ENCODE data around the gene SAXO2. TPM values are rescaled to one million over a fixed set of nuclear protein-coding genes. Genes with fewer than 3 reads are reported as not detected.
"Not testable (repeated sequence)": the region's sequence is repeated elsewhere in the genome, so short reads cannot be mapped to it uniquely, and the experiment has no call there.

The SAXO2 gene
- total and polyA plus RNA-seq, 2 donors = 0.80 to 6.0 TPM

DNA sequence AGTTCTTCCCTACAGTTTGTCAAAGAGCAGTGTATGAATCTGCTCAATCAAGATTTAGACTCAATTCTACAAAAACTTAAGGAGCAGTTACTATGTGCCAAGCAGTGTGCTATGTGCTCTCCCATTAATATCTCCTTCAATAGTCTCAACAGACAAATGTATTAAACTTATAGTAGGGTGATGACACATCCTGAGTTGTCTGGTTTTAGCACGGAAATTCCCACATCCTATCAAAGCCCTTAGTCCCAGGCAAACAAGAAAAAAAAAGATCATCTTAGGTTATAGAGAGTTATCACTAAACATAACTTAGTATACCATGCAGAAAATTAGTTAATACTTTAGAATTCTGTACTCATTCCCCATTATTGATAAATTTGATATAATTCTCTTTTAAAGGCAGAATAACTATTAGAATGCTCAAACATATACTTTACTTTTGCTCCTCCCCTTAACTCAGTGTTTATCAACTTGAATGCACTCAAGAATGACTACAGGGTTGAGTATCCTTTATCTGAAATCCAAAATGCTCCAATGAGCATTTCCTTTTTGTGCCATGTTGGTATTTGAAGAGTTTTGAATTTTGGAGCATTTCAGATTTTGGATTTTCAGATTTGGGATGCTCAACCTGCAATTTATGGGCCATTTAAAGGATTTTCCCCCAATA is 20.6 kb upstream of the SAXO2 start:
- peaks cover 16 to 17% of the 10 kb centered on the region in 2 donors for H3K36me3 ChIP-seq (ENCODE audit: control insufficient read depth in 2 of 2, insufficient read depth in 2 of 2, low read length in 1 of 2)
- WGBS = 98% methylated on average over 1 of the region's 1 CpG

DNA sequence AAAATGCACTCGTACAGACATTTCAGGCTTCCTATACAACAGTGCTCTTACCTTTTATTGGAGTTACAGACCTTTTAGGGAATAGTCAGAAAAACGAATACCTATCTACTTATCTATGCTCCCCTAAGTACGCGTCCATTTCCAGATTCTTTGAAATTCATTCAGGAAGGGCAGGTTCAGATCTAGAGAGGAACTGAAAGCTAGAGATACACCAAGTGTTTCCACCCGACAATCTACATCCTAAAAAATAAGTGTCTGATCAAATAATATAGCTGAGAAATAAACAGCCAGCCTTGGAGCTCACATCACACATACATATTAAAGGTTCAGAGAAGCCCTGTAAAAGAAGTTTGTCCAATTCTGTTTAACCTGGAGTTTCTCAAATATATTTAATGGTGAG is 19.0 kb upstream of the SAXO2 start:
- H3K9me3 ChIP-seq (ENCODE audit: control insufficient read depth in 2 of 2, insufficient read depth in 1 of 2, low read length in 1 of 2); DNase-seq (ENCODE audit: low read depth in 6 of 9, low spot score in 9 of 9); H3K27ac ChIP-seq (ENCODE audit: low read depth in 1 of 2, low read length in 1 of 2); H3K27me3 ChIP-seq (ENCODE audit: control insufficient read depth in 2 of 2, insufficient read depth in 1 of 2, low read length in 1 of 2); H3K4me1 ChIP-seq (ENCODE audit: control insufficient read depth in 2 of 2, insufficient read depth in 2 of 2, low read length in 2 of 2); H3K4me3 ChIP-seq (ENCODE audit: low read length in 2 of 2): not testable (repeated sequence)
- H3K36me3 ChIP-seq (ENCODE audit: control insufficient read depth in 2 of 2, insufficient read depth in 2 of 2, low read length in 1 of 2) = peaks cover 10 to 17% of the 10 kb centered on the region in 2 donors
- WGBS = 95% methylated on average over 3 of the region's 5 CpGs

More for the DNA sequence above, 20.6 kb upstream of the SAXO2 start:
- H3K27ac ChIP-seq (ENCODE audit: low read depth in 1 of 2, low read length in 1 of 2); H3K9me3 ChIP-seq (ENCODE audit: control insufficient read depth in 2 of 2, insufficient read depth in 1 of 2, low read length in 1 of 2); H3K27me3 ChIP-seq (ENCODE audit: control insufficient read depth in 2 of 2, insufficient read depth in 1 of 2, low read length in 1 of 2); DNase-seq (ENCODE audit: low read depth in 6 of 9, low spot score in 9 of 9); H3K4me3 ChIP-seq (ENCODE audit: low read length in 2 of 2); H3K4me1 ChIP-seq (ENCODE audit: control insufficient read depth in 2 of 2, insufficient read depth in 2 of 2, low read length in 2 of 2): not testable (repeated sequence)

- not testable (repeated sequence) for H3K9me3 ChIP-seq (ENCODE audit: control insufficient read depth in 2 of 2, insufficient read depth in 1 of 2, low read length in 1 of 2)
- WGBS = 97% methylated on average over 5 of the region's 5 CpGs
- peaks cover 0 to 10% of the 10 kb centered on the region in 2 donors for H3K36me3 ChIP-seq (ENCODE audit: control insufficient read depth in 2 of 2, insufficient read depth in 2 of 2, low read length in 1 of 2)
These were observed 16.7 kb upstream of the SAXO2 start for GRCh38 chr15:82245956-82246355.

DNA sequence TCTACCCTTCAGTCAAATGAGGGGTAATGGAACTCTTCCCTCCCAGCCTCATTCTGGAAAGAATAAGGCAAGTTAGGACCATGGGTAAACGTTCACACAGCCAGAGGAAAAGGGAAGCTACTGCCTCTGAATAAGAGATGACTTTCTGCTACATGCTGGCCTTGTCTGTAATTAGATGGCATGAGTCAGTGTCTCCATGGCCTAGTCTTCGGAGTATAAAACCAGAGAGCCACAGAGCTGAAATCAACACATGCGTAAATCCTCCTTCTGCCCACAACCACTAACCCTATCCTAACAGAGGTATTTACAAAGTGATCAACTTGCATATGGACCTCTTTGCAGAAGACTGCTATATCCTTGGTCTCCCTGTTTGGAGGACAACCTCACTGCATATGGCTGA is 14.4 kb upstream of the SAXO2 start:
- WGBS = 97% methylated on average over 3 of the region's 3 CpGs
- H3K36me3 ChIP-seq (ENCODE audit: control insufficient read depth in 2 of 2, insufficient read depth in 2 of 2, low read length in 1 of 2) = peaks cover 2 to 10% of the 10 kb centered on the region in 2 donors
- H3K4me3 ChIP-seq (ENCODE audit: low read length in 2 of 2); H3K27ac ChIP-seq (ENCODE audit: low read depth in 1 of 2, low read length in 1 of 2); DNase-seq (ENCODE audit: low read depth in 6 of 9, low spot score in 9 of 9); H3K4me1 ChIP-seq (ENCODE audit: control insufficient read depth in 2 of 2, insufficient read depth in 2 of 2, low read length in 2 of 2); H3K27me3 ChIP-seq (ENCODE audit: control insufficient read depth in 2 of 2, insufficient read depth in 1 of 2, low read length in 1 of 2); H3K9me3 ChIP-seq (ENCODE audit: control insufficient read depth in 2 of 2, insufficient read depth in 1 of 2, low read length in 1 of 2): not testable (repeated sequence)

More at GRCh38 chr15:82245956-82246355, 16.7 kb upstream of the SAXO2 start:
- not testable (repeated sequence) for H3K4me3 ChIP-seq (ENCODE audit: low read length in 2 of 2); H3K27me3 ChIP-seq (ENCODE audit: control insufficient read depth in 2 of 2, insufficient read depth in 1 of 2, low read length in 1 of 2); DNase-seq (ENCODE audit: low read depth in 6 of 9, low spot score in 9 of 9); H3K27ac ChIP-seq (ENCODE audit: low read depth in 1 of 2, low read length in 1 of 2); H3K4me1 ChIP-seq (ENCODE audit: control insufficient read depth in 2 of 2, insufficient read depth in 2 of 2, low read length in 2 of 2)

DNA sequence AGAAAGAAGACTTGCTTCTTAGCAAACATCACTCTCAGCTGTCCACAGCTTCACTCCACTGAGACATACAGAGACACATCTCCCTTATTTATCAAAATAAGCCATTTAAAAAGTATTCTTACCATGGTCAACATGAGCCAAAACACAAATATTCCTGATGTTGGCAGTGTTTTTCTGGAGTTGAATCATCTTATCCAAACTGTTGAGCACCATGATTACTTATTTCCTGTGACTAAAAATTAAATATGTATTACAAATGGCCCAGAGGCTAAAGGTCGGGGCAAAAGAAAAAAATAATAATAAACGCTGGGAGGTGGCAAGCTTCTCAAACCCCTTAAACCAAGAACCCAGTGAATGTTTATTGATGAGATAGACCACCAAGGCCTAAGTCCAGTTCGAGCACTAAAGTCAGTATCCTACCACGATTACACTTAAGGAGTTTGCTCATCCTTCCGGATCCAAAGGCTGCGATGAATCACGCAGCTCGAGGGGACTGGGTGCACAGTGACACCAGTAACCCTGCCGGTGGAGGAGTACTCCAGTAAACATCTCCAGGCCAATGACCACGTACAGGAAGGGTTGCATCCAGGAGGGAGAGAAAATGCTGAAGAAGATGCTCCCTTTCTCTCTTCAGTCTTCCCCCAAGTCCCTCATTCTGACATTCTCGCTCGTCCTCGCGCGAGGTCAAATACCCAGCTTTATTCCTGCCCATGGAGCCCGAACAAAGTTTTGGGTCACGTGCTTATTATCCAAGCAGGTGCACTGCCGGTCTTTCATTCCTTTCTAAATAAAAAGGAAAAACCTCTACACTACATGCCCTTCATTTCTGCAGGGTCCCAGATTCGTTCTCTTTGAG is 824 bp upstream of the SAXO2 start:
- not testable (repeated sequence) for H3K9me3 ChIP-seq (ENCODE audit: control insufficient read depth in 2 of 2, insufficient read depth in 1 of 2, low read length in 1 of 2); H3K36me3 ChIP-seq (ENCODE audit: control insufficient read depth in 2 of 2, insufficient read depth in 2 of 2, low read length in 1 of 2); H3K27me3 ChIP-seq (ENCODE audit: control insufficient read depth in 2 of 2, insufficient read depth in 1 of 2, low read length in 1 of 2)
- WGBS = 7% methylated on average over 19 of the region's 19 CpGs
- H3K4me1 ChIP-seq (ENCODE audit: control insufficient read depth in 2 of 2, insufficient read depth in 2 of 2, low read length in 2 of 2) = peaks cover 0 to 14% of the 10 kb centered on the region in 2 donors
- peak in 1 of 9 donors; percentile 19 for DNase-seq (ENCODE audit: low read depth in 6 of 9, low spot score in 9 of 9)
- H3K27ac ChIP-seq (ENCODE audit: low read depth in 1 of 2, low read length in 1 of 2) = peak overlapping the region; percentile 63 to 81
- H3K4me3 ChIP-seq (ENCODE audit: low read length in 2 of 2) = peak overlapping the region; percentile 90 to 96

DNA sequence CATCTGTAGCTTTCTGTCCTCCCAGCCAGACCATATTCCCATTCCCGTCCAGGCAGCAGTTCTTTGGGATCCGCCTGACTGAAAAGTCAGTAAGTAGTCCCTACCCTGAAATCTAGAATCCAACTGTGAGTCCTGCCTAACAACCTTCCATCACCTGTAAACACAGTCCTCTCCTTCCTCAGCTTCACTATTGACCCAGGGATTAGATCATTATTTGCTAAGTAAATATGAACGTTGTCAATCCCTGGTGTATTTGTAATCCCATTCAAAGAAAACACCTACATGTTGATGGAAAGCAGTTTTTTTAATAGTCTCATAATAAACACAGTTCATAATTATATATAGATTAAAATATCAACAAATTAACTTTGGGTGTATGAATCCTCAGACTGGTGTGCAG is 732 bp downstream of the SAXO2 start:
- H3K9me3 ChIP-seq (ENCODE audit: control insufficient read depth in 2 of 2, insufficient read depth in 1 of 2, low read length in 1 of 2) = no peaks in the 10 kb centered on the region
- peaks cover 0 to 14% of the 10 kb centered on the region in 2 donors for H3K4me1 ChIP-seq (ENCODE audit: control insufficient read depth in 2 of 2, insufficient read depth in 2 of 2, low read length in 2 of 2)
- no peak for DNase-seq (ENCODE audit: low read depth in 6 of 9, low spot score in 9 of 9)
- H3K4me3 ChIP-seq (ENCODE audit: low read length in 2 of 2) = peak overlapping the region; percentile 90 to 96
- H3K36me3 ChIP-seq (ENCODE audit: control insufficient read depth in 2 of 2, insufficient read depth in 2 of 2, low read length in 1 of 2) = peaks cover 0 to 3% of the 10 kb centered on the region in 2 donors
- 78% methylated on average over 3 of the region's 3 CpGs for WGBS
- H3K27me3 ChIP-seq (ENCODE audit: control insufficient read depth in 2 of 2, insufficient read depth in 1 of 2, low read length in 1 of 2) = no peaks in the 10 kb centered on the region
- H3K27ac ChIP-seq (ENCODE audit: low read depth in 1 of 2, low read length in 1 of 2) = no peak overlapping the region

GRCh38 chr15:82267137-82267536 is 4.5 kb downstream of the SAXO2 start:
- not testable (repeated sequence) for H3K27ac ChIP-seq (ENCODE audit: low read depth in 1 of 2, low read length in 1 of 2); H3K9me3 ChIP-seq (ENCODE audit: control insufficient read depth in 2 of 2, insufficient read depth in 1 of 2, low read length in 1 of 2); DNase-seq (ENCODE audit: low read depth in 6 of 9, low spot score in 9 of 9); H3K27me3 ChIP-seq (ENCODE audit: control insufficient read depth in 2 of 2, insufficient read depth in 1 of 2, low read length in 1 of 2); H3K4me1 ChIP-seq (ENCODE audit: control insufficient read depth in 2 of 2, insufficient read depth in 2 of 2, low read length in 2 of 2); H3K36me3 ChIP-seq (ENCODE audit: control insufficient read depth in 2 of 2, insufficient read depth in 2 of 2, low read length in 1 of 2); H3K4me3 ChIP-seq (ENCODE audit: low read length in 2 of 2)
- WGBS = 97% methylated on average over 2 of the region's 2 CpGs

GRCh38 chr15:82268454-82268853 is 5.8 kb downstream of the SAXO2 start:
- not testable (repeated sequence) for H3K9me3 ChIP-seq (ENCODE audit: control insufficient read depth in 2 of 2, insufficient read depth in 1 of 2, low read length in 1 of 2); H3K4me1 ChIP-seq (ENCODE audit: control insufficient read depth in 2 of 2, insufficient read depth in 2 of 2, low read length in 2 of 2); H3K4me3 ChIP-seq (ENCODE audit: low read length in 2 of 2); H3K36me3 ChIP-seq (ENCODE audit: control insufficient read depth in 2 of 2, insufficient read depth in 2 of 2, low read length in 1 of 2); H3K27me3 ChIP-seq (ENCODE audit: control insufficient read depth in 2 of 2, insufficient read depth in 1 of 2, low read length in 1 of 2)
- WGBS = 37% methylated on average over 2 of the region's 2 CpGs
- DNase-seq (ENCODE audit: low read depth in 6 of 9, low spot score in 9 of 9) = peak in 2 of 9 donors; percentile 16 to 53
- peak overlapping the region; percentile 78 to 92 for H3K27ac ChIP-seq (ENCODE audit: low read depth in 1 of 2, low read length in 1 of 2)

GRCh38 chr15:82272154-82272553 is 9.5 kb downstream of the SAXO2 start:
- Histone ChIP-seq H3K4me3 (ENCODE audit: low read length in 2 of 2) (no peak overlapping the region), H3K27me3 (ENCODE audit: control insufficient read depth in 2 of 2, insufficient read depth in 1 of 2, low read length in 1 of 2) (no peaks in the 10 kb centered on the region), H3K4me1 (ENCODE audit: control insufficient read depth in 2 of 2, insufficient read depth in 2 of 2, low read length in 2 of 2) (peaks cover 0 to 3% of the 10 kb centered on the region in 2 donors), H3K36me3 (ENCODE audit: control insufficient read depth in 2 of 2, insufficient read depth in 2 of 2, low read length in 1 of 2) (no peaks in the 10 kb centered on the region), H3K9me3 (ENCODE audit: control insufficient read depth in 2 of 2, insufficient read depth in 1 of 2, low read length in 1 of 2) (no peaks in the 10 kb centered on the region), H3K27ac (ENCODE audit: low read depth in 1 of 2, low read length in 1 of 2) (no peak overlapping the region)
- no peak for DNase-seq (ENCODE audit: low read depth in 6 of 9, low spot score in 9 of 9)
- 96% methylated on average over 2 of the region's 2 CpGs for WGBS
